HG03442 (cell line): ENCODE measurements around the gene IGFBP1.
"Not testable (repeated sequence)": the region's sequence is repeated elsewhere in the genome, so short reads cannot be mapped to it uniquely, and the experiment has no call there.

ENCODE experiments used
- ATAC-seq: cut with Tn5 transposase; IDR thresholded peaks from one replicate; pipeline ENCODE4 v1.9.1; 2021; ENCODE audit warnings: mild to moderate bottlenecking, moderate library complexity; ENCODE audit not compliant: unreplicated experiment

The IGFBP1 gene

DNA sequence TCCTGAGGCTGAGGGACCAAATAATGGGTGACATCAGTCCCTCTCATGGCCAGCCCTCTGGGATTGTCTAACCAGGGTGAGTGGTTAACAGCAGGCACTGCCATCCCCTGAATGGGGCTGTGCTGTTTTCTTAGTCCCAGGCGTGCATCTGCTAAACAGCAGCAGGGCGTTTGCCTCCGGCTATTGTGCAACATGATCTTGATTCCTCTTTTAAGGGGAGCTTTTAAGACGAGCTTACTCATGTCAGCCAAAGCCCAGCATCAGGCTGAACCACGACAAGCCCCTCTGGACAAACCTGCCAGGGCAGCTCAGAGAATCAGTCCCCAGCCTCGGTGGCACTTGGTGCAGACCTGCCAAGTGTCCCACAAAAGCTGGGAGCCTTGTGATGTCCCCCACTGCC is 49.0 kb downstream of the IGFBP1 start:
- ATAC-seq: no peak

DNA sequence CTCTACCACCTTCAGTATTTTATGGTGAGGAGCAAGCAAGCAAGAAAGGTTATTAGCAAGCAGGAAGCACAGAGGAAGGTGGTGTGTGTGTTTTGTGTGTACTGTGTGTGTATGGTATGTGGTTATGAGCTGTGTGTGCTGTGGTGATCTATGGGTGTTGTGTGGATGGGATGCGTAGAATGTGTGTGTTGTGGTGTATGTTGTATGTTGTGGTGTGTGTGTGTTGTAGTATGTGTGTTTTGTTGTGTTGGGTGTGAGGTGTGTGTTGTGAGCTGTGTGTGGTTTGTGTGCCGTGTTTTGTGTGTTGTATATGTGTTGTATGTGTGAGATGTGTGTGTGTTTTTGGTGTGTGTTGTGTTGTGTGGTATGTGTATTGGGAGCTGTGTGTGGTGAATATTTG is 49.6 kb downstream of the IGFBP1 start:
- no peak for ATAC-seq

DNA sequence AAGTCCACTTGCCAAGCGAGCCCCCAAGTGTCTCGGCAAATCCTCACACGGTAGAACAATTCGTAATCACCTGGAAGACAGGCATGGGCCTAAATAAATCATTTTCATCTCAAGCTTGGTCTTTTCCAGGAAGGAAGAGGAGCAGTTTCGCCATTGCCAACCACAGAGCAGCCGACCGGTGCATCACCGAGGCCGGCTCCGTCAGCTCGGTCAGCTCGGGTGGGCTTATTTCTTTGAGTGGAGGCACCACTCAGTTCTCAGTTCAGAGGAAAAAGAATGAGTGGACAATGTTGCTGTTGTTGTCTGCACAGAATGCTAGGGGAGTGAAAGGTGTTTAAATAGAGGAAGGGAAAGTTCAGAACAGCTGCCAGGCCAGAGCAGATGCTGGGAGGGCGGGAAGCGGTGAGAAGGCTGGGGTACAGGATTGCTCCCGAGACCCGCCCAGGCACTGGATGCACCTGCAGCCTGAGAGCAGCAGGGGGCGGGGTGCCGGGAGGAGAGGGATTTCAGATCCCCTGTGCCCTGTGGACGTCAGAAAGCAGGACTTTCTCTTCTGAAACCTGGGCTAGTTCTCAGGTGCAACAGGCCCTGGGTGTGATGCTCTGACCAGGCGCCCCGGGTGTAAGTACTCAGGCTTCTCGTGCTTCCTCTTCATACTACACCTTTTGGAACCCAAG is 50.5 kb downstream of the IGFBP1 start:
- no peak for ATAC-seq

DNA sequence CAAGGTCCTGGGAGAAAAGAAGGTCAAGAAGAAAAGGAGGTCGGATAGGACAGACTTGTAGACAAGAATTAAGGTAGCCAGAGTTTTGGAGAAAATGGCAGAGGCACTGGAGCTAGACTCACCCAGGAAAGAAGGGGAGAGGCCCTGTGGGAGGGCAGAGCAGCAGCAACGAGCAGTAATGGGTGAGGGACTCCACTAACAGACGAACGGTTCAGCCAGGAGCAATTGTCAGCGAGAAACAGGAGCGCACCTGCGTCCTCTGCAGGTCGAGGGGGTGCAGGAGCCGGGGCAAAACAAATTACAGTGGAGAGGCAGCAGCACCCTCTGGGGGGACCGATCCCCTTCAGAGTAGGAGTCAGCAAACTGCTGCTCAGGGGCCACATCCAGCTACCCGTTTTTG is 51.3 kb downstream of the IGFBP1 start:
- ATAC-seq: no peak

DNA sequence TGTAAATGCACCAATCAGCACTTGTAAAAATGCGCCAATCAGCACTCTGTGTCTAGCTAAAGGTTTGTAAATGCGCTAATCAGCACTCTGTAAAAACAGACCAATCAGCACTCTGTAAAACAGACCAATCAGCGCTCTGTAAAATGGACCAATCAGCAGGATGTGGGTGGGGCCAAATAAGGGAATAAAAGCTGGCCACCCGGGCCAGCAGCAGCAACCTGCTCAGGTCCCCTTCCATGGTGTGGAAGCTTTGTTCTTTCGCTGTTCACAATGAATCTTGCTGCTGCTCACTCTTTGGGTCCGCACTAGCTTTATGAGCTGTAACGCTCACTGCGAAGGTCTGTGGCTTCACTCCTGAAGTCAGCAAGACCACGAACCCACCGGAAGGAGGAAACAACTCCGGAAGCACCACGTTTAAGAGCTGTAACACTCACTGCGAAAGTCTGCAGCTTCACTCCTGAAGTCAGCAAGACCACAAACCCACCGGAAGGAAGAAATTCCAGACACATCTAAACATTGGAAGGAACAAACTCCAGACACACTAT is 52.0 kb downstream of the IGFBP1 start:
- not testable (repeated sequence) for ATAC-seq

DNA sequence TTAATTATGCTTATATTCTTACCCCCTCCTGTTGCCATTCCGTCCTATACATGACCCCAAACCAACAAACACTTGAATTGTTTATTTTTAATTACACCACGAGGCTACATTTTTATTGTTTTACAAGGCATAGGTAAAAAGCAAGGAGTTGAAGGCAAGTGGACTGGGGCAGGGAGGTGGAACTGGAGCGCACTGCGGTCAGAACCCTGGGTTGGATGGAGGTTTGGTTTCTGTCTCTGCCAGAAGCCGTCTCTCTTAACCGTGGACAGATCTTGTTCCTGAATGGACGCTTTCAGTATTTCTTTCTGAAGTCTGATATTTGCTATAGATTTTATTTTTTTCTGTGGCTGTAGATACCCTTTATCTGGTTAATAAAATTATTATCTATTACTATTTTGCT is 52.7 kb downstream of the IGFBP1 start:
- no peak for ATAC-seq
